Measurements from ENCODE around the gene BANF2.
"Not testable (repeated sequence)": the region's sequence is repeated elsewhere in the genome, so short reads cannot be mapped to it uniquely, and the experiment has no call there.

The BANF2 gene

DNA sequence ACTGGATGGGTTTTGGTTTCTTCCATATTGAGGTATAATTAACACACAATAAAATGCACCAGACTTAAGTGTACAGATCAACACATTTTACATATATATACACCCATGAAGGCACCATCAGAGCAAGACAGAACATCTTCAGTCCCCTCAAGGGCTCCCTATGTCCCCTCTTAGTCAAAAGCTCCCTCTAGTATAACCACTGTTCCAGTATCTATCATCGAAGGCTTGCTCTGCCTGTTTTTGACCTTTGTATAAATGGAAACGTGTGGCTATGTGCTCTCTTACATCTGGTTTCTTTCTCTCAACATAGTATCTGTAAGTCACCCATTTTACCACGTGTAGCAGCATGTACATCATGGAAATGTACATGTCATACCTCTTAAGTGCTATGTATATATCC lies 66.5 kb downstream of the BANF2 start:
- no peak for DNase-seq (ENCODE audit: low read depth)

- no peak for DNase-seq (ENCODE audit: low read depth)
Observed at GRCh38 chr20:17767624-17768023, 67.9 kb downstream of the BANF2 start.

- no peak for DNase-seq (ENCODE audit: low read depth)
Observed at GRCh38 chr20:17768271-17768670, 68.5 kb downstream of the BANF2 start.

GRCh38 chr20:17769716-17770115 lies 70.0 kb downstream of the BANF2 start:
- not testable (repeated sequence) for DNase-seq (ENCODE audit: low read depth)

- no peak for DNase-seq (ENCODE audit: low read depth)
Observed at GRCh38 chr20:17771206-17772004, 71.6 kb downstream of the BANF2 start.

- no peak for DNase-seq (ENCODE audit: low read depth)
Observed at GRCh38 chr20:17772005-17772343, 72.2 kb downstream of the BANF2 start.

DNA sequence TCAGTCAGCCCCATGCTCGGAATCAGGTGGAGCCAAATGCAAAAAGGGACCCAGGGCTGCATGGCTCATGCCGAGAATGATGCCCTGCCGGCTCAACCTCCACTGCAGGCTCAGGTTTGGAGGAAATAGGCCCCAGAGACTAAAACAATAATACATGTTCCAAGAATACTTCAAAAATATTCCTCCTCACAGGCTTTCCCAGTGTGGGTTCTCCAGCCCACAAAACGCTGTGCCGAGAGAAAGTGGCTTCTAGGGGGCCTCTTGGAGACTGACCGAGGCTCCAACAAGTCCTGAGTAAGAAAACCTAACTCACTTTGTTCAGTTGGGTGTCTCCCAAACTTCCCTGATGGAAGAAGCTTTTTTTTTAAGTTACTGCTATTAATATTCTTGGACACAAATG lies 73.9 kb downstream of the BANF2 start:
- DNase-seq (ENCODE audit: low read depth) = no peak

GRCh38 chr20:17775600-17775999 lies 75.8 kb downstream of the BANF2 start:
- DNase-seq (ENCODE audit: low read depth) = no peak

- no peak for DNase-seq (ENCODE audit: low read depth)
Observed at GRCh38 chr20:17776551-17776950, 76.8 kb downstream of the BANF2 start.

DNA sequence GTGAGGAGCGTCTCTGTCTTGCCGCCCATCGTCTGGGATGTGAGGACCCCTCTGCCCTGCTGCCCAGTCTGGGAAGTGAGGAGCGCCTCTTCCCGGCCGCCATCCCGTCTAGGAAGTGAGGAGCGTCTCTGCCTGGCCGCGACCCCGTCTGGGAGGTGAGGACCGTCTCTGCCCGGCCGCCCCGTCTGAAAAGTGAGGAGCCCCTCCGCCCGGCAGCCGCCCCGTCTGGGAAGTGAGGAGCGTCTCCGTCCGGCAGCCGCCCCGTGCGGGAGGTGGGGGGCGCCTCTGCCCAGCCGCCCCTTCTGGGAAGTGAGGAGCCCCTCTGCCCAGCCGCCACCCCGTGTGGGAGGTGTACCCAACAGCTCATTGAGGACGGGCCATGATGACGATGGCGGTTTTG lies 79.2 kb downstream of the BANF2 start:
- DNase-seq (ENCODE audit: low read depth) = not testable (repeated sequence)

DNA sequence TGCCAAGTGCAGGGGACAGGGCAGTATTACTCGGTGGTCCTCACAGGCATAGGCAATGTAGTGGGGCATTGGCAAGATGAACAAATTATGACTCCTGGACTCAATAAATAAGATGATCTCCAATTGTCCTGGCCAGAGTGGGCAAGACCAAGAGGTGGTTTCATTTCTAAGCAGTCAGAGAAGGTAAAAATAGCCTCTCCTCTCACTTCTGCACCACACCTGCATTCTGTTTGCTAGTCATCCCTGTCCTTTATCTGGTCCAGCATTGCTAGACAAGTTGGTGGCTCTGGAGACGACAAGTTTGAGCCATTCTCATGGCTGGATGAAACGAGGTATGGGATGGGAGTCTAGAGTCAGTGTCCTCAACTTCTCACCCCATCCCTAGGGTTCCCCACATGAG lies 83.0 kb downstream of the BANF2 start:
- DNase-seq (ENCODE audit: low read depth) = no peak

GRCh38 chr20:17783671-17784070 lies 83.9 kb downstream of the BANF2 start:
- no peak for DNase-seq (ENCODE audit: low read depth)

GRCh38 chr20:17785007-17785406 lies 85.2 kb downstream of the BANF2 start:
- DNase-seq (ENCODE audit: low read depth) = no peak

All from ELR (cell line).